ENCODE results near the gene IL1RAPL1. TPM values are rescaled to one million over a fixed set of nuclear protein-coding genes. Genes with fewer than 3 reads are reported as not detected.

The IL1RAPL1 gene
- total RNA-seq, 2 donors from 2014 or later = 0.54 TPM; not detected in 1

GRCh38 chrX:29690061-29690460 lies 1102.8 kb downstream of the IL1RAPL1 start:
- no peaks in the 10 kb centered on the region for H3K4me1 ChIP-seq (ENCODE audit: control insufficient read depth in 1 of 2, low read depth in 2 of 2)
- H3K27me3 ChIP-seq (replicated peaks; ENCODE audit: insufficient read depth) = no peaks in the 10 kb centered on the region
- ATAC-seq (ENCODE audit: insufficient number of reproducible peaks, low FRiP score, low read depth) = no peak
- TF ChIP-seq CTCF (IDR thresholded peaks at IDR 0.05) = no peak
- H3K27ac ChIP-seq = no peak overlapping the region
- no peaks in the 10 kb centered on the region for H3K36me3 ChIP-seq
- H3K9me3 ChIP-seq = no peaks in the 10 kb centered on the region
- DNase-seq (ENCODE audit: low spot score) = no peak
- no peak overlapping the region for H3K4me3 ChIP-seq

- no peak for ATAC-seq (ENCODE audit: insufficient number of reproducible peaks, low FRiP score, low read depth)
- no peak for DNase-seq (ENCODE audit: low spot score)
- TF ChIP-seq CTCF (IDR thresholded peaks at IDR 0.05) = no peak
- no peaks in the 10 kb centered on the region for H3K9me3 ChIP-seq
- H3K36me3 ChIP-seq = no peaks in the 10 kb centered on the region
- H3K27me3 ChIP-seq (replicated peaks; ENCODE audit: insufficient read depth) = no peaks in the 10 kb centered on the region
- H3K4me3 ChIP-seq = no peak overlapping the region
- no peaks in the 10 kb centered on the region for H3K4me1 ChIP-seq (ENCODE audit: control insufficient read depth in 1 of 2, low read depth in 2 of 2)
- H3K27ac ChIP-seq = no peak overlapping the region
Observed at GRCh38 chrX:29691044-29691443, 1103.8 kb downstream of the IL1RAPL1 start.

GRCh38 chrX:29693912-29694311 lies 1106.7 kb downstream of the IL1RAPL1 start:
- DNase-seq (ENCODE audit: low spot score) = no peak
- no peaks in the 10 kb centered on the region for H3K9me3 ChIP-seq
- no peak for ATAC-seq (ENCODE audit: insufficient number of reproducible peaks, low FRiP score, low read depth)
- TF ChIP-seq CTCF (IDR thresholded peaks at IDR 0.05) = no peak
- H3K27me3 ChIP-seq (replicated peaks; ENCODE audit: insufficient read depth) = no peaks in the 10 kb centered on the region
- no peaks in the 10 kb centered on the region for H3K4me1 ChIP-seq (ENCODE audit: control insufficient read depth in 1 of 2, low read depth in 2 of 2)
- H3K27ac ChIP-seq = no peak overlapping the region
- H3K4me3 ChIP-seq = no peak overlapping the region
- H3K36me3 ChIP-seq = no peaks in the 10 kb centered on the region

- TF ChIP-seq CTCF (IDR thresholded peaks at IDR 0.05) = no peak
- DNase-seq (ENCODE audit: low spot score) = no peak
- H3K27ac ChIP-seq = no peak overlapping the region
- H3K4me1 ChIP-seq (ENCODE audit: control insufficient read depth in 1 of 2, low read depth in 2 of 2) = no peaks in the 10 kb centered on the region
- no peak for ATAC-seq (ENCODE audit: insufficient number of reproducible peaks, low FRiP score, low read depth)
- H3K27me3 ChIP-seq (replicated peaks; ENCODE audit: insufficient read depth) = no peaks in the 10 kb centered on the region
- H3K4me3 ChIP-seq = no peak overlapping the region
- no peaks in the 10 kb centered on the region for H3K36me3 ChIP-seq
- H3K9me3 ChIP-seq = no peaks in the 10 kb centered on the region
Observed at GRCh38 chrX:29699239-29699638, 1112.0 kb downstream of the IL1RAPL1 start.

- no peaks in the 10 kb centered on the region for H3K9me3 ChIP-seq
- H3K36me3 ChIP-seq = no peaks in the 10 kb centered on the region
- DNase-seq (ENCODE audit: low spot score) (no peak), ATAC-seq (ENCODE audit: insufficient number of reproducible peaks, low FRiP score, low read depth) (no peak)
- H3K27me3 ChIP-seq (replicated peaks; ENCODE audit: insufficient read depth) = no peaks in the 10 kb centered on the region
- no peaks in the 10 kb centered on the region for H3K4me1 ChIP-seq (ENCODE audit: control insufficient read depth in 1 of 2, low read depth in 2 of 2)
- TF ChIP-seq CTCF (IDR thresholded peaks at IDR 0.05) = no peak
- H3K4me3 ChIP-seq = no peak overlapping the region
- no peak overlapping the region for H3K27ac ChIP-seq
Observed at GRCh38 chrX:29707088-29707487, 1119.8 kb downstream of the IL1RAPL1 start.

Measured in thoracic aorta (tissue), 2 donors.